ENCODE data around the gene PPP1R14C.
A peak's percentile ranks its signal among the peaks of the same experiment; 100 is the strongest.

PPP1R14C gene

GRCh38 chr6:150243620-150244314 lies 100.9 kb downstream of the PPP1R14C start:
- TF ChIP-seq, protein P1, sequence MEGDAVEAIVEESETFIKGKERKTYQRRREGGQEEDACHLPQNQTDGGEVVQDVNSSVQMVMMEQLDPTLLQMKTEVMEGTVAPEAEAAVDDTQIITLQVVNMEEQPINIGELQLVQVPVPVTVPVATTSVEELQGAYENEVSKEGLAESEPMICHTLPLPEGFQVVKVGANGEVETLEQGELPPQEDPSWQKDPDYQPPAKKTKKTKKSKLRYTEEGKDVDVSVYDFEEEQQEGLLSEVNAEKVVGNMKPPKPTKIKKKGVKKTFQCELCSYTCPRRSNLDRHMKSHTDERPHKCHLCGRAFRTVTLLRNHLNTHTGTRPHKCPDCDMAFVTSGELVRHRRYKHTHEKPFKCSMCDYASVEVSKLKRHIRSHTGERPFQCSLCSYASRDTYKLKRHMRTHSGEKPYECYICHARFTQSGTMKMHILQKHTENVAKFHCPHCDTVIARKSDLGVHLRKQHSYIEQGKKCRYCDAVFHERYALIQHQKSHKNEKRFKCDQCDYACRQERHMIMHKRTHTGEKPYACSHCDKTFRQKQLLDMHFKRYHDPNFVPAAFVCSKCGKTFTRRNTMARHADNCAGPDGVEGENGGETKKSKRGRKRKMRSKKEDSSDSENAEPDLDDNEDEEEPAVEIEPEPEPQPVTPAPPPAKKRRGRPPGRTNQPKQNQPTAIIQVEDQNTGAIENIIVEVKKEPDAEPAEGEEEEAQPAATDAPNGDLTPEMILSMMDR (conservative IDR thresholded peaks at IDR 0.05; ENCODE audit: low read depth), result no peak
- CTCF ChIA-PET, result interaction anchor here (0.6 to 0.7 kb wide), 2 partner anchors 17 to 597 kb away, joined by 3 read pairs; no protein-coding TSS in a partner anchor
- DNase-seq (ENCODE audit: low spot score), result no peak
- POLR2A ChIA-PET (ENCODE audit: low non-redundant PET), result no interaction called here
- H3K27ac ChIP-seq, result no peak overlapping the region

DNA sequence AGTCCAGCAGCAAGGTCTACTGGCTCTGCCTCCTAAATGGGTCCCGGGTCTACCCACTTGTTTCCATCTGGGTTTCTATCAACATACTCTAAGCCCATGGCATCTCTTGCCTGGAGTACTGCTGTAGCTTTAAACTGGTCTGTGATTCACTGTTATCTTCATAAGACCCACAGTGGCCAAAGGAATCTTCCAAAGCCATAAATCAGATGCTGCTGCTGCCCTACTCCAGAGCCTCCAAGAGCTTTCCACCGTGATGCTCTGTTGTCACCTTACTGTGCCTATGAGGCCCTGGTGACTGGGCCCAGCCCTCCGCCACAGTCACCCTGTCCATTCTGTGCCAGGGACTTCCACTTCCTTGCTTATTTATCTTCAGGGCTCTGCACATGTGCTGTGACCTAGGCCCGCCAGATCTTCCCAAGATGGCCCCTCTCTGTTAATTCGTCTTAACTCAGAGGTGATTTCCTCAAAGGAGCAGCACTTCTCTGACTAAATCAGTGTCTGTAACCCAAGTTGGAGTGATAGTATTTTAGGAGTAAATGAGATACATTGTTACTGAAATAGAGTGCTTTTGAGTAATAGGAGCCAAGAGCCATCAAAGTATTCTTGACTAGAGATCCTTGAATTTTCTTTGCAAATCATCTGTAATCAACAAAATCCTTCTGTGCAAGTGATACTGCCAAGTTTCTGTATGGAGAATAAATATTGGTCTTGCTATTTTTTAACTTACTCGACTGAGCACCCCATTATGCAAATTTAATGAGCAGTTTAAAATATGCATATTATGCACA lies 102.5 kb downstream of the PPP1R14C start:
- H3K27ac ChIP-seq, result peak overlapping the region; percentile 30; the same call in 1 of the 2 replicates
- ChIA-PET CTCF (interaction anchor here (0.6 to 1.0 kb wide), 2 partner anchors 174 to 635 kb away, joined by 3 to 5 read pairs; no protein-coding TSS in a partner anchor), POLR2A (ENCODE audit: low non-redundant PET) (no interaction called here)
- DNase-seq (ENCODE audit: low spot score), result no peak
- TF ChIP-seq, protein P1 (conservative IDR thresholded peaks at IDR 0.05; ENCODE audit: low read depth), result no peak

DNA sequence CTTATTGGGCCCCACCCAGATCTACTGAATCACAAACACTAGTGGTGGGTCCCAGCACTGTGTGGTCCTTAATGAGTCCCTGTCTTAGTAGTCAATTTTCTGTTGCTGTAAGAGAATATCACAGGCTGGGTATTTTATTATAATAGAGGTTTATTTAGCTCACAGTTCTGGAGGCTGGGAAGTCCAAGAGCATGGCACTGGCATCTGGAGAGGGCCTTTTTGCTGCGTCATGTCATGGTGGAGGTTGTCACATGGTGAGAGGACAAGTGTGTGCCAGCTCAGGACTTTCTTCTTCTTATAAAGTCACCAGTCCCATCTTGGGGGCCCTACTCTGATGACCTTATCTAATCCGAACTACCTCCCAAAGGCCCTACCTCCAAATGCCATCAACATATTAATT lies 105.0 kb downstream of the PPP1R14C start:
- POLR2A ChIA-PET (ENCODE audit: low non-redundant PET), result no interaction called here
- no peak for DNase-seq (ENCODE audit: low spot score)
- no peak overlapping the region for H3K27ac ChIP-seq
- TF ChIP-seq, protein P1 (conservative IDR thresholded peaks at IDR 0.05; ENCODE audit: low read depth), result no peak
- CTCF ChIA-PET, result no interaction called here

GRCh38 chr6:150248300-150248699 lies 105.5 kb downstream of the PPP1R14C start:
- ChIA-PET POLR2A (ENCODE audit: low non-redundant PET) (no interaction called here), CTCF (no interaction called here)
- no peak overlapping the region for H3K27ac ChIP-seq
- TF ChIP-seq, protein P1 (conservative IDR thresholded peaks at IDR 0.05; ENCODE audit: low read depth), result no peak
- DNase-seq (ENCODE audit: low spot score), result no peak

GRCh38 chr6:150249261-150249660 lies 106.4 kb downstream of the PPP1R14C start:
- ChIA-PET CTCF (interaction anchor here (0.5 to 0.6 kb wide), 2 partner anchors 149 to 490 kb away, joined by 3 to 5 read pairs; no protein-coding TSS in a partner anchor), POLR2A (ENCODE audit: low non-redundant PET) (no interaction called here)
- no peak overlapping the region for H3K27ac ChIP-seq
- TF ChIP-seq, protein P1 (conservative IDR thresholded peaks at IDR 0.05; ENCODE audit: low read depth), result no peak
- DNase-seq (ENCODE audit: low spot score), result no peak

GRCh38 chr6:150250826-150251225 lies 108.0 kb downstream of the PPP1R14C start:
- POLR2A ChIA-PET (ENCODE audit: low non-redundant PET), result interaction anchor here (0.7 kb wide), 1 partner anchor 501 kb away, joined by 3 read pairs; the partner anchor contains the start of gene PCMT1
- TF ChIP-seq, protein P1 (conservative IDR thresholded peaks at IDR 0.05; ENCODE audit: low read depth), result no peak
- CTCF ChIA-PET, result interaction anchor here (0.6 to 1.1 kb wide), 4 partner anchors 84 to 565 kb away, joined by 3 to 5 read pairs (median 4); partner anchors contain the start of gene PPP1R14C
- peak; percentile 98 for DNase-seq (ENCODE audit: low spot score)
- peak overlapping the region; percentile 92 for H3K27ac ChIP-seq

Measured in RWPE1 (cell line).